Measurements from ENCODE around the gene GHR.

The GHR gene

GRCh38 chr5:42703238-42703637, 280.0 kb downstream of the GHR start:
- no peak overlapping the region for H3K27ac ChIP-seq (replicated peaks; ENCODE audit: low read length)
- no peak overlapping the region for H4K91ac ChIP-seq (ENCODE audit: low read depth, low read length, poor library complexity)
- H2AFZ ChIP-seq (ENCODE audit: low read length): no peak overlapping the region
- no peak for DNase-seq (ENCODE audit: low spot score)
- H2BK5ac ChIP-seq (ENCODE audit: low read length): no peak overlapping the region
- no peak overlapping the region for H3K4me2 ChIP-seq (ENCODE audit: insufficient read depth, low read length, poor library complexity, severe bottlenecking)
- H3K4me1 ChIP-seq (ENCODE audit: control insufficient read depth in 2 of 2, insufficient read depth in 1 of 2, low read depth in 1 of 2, low read length in 2 of 2): no peaks in the 10 kb centered on the region
- no peaks in the 10 kb centered on the region for H3K9me3 ChIP-seq (replicated peaks in 1 of 2; ENCODE audit: control insufficient read depth in 2 of 2, insufficient read depth in 1 of 2, low read depth in 1 of 2, low read length in 2 of 2)
- no peak overlapping the region for H3K9ac ChIP-seq (ENCODE audit: low read depth, low read length, poor library complexity)
- no peak overlapping the region for H2AK5ac ChIP-seq (ENCODE audit: low read depth, low read length)
- no peaks in the 10 kb centered on the region for H3K79me1 ChIP-seq (ENCODE audit: low read depth, low read length)
- H2BK12ac ChIP-seq (ENCODE audit: low read length): no peak overlapping the region
- H2BK120ac ChIP-seq (ENCODE audit: low read depth, low read length): no peak overlapping the region
- H3K27me3 ChIP-seq (ENCODE audit: control insufficient read depth in 3 of 3, insufficient read depth in 3 of 3, low read depth in 1 of 3, low read length in 3 of 3): no peaks in the 10 kb centered on the region
- H2BK15ac ChIP-seq (ENCODE audit: low read length): no peak overlapping the region
- H3K4ac ChIP-seq (ENCODE audit: low read length): no peak overlapping the region
- H3K18ac ChIP-seq (ENCODE audit: low read length): no peak overlapping the region
- no peak overlapping the region for H3K23ac ChIP-seq (ENCODE audit: low read depth, low read length, poor library complexity)
- H3K14ac ChIP-seq (ENCODE audit: low read length): no peak overlapping the region
- H3K36me3 ChIP-seq (replicated peaks in 1 of 2; ENCODE audit: control insufficient read depth in 2 of 2, insufficient read depth in 2 of 2, low read length in 2 of 2): no peaks in the 10 kb centered on the region
- no peak overlapping the region for H4K8ac ChIP-seq (ENCODE audit: low read depth, low read length)
- no CpG with 5 or more reads among the region's 1 CpG for WGBS, 2 donors (ENCODE audit: extremely low coverage in 2 of 2, insufficient read length in 2 of 2, insufficient replicate concordance in 1 of 2)
- no peak overlapping the region for H3K4me3 ChIP-seq (ENCODE audit: low read length in 2 of 2)

DNA sequence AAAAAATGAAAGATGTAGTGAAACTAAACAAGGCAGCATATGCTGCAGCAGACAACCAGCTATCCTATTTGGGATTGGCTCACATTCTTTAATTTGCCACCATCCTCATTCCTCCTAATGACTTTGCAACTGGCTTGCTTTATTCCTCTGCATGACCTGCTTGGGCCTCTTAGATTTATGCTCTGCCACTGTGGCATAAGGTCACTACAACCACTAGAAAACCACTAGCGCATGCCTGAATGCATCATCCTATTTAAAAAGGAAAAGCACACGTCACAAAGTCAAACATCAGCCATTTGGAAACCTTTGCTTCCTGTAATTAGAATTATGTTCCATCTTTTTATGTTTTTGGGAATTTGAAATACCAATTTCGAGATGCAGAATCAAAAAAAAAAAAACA, 292.5 kb downstream of the GHR start:
- Histone ChIP-seq H3K4me1 (ENCODE audit: control insufficient read depth in 2 of 2, insufficient read depth in 1 of 2, low read depth in 1 of 2, low read length in 2 of 2) (no peaks in the 10 kb centered on the region), H4K91ac (ENCODE audit: low read depth, low read length, poor library complexity) (no peak overlapping the region), H2AFZ (ENCODE audit: low read length) (no peak overlapping the region), H3K4me2 (ENCODE audit: insufficient read depth, low read length, poor library complexity, severe bottlenecking) (no peak overlapping the region), H3K18ac (ENCODE audit: low read length) (no peak overlapping the region), H3K36me3 (replicated peaks in 1 of 2; ENCODE audit: control insufficient read depth in 2 of 2, insufficient read depth in 2 of 2, low read length in 2 of 2) (no peaks in the 10 kb centered on the region), H3K27me3 (ENCODE audit: control insufficient read depth in 3 of 3, insufficient read depth in 3 of 3, low read depth in 1 of 3, low read length in 3 of 3) (no peaks in the 10 kb centered on the region), H2AK5ac (ENCODE audit: low read depth, low read length) (no peak overlapping the region), H3K14ac (ENCODE audit: low read length) (no peak overlapping the region), H3K9ac (ENCODE audit: low read depth, low read length, poor library complexity) (no peak overlapping the region), H2BK5ac (ENCODE audit: low read length) (no peak overlapping the region), H3K4me3 (ENCODE audit: low read length in 2 of 2) (no peak overlapping the region), H2BK120ac (ENCODE audit: low read depth, low read length) (no peak overlapping the region), H3K9me3 (replicated peaks in 1 of 2; ENCODE audit: control insufficient read depth in 2 of 2, insufficient read depth in 1 of 2, low read depth in 1 of 2, low read length in 2 of 2) (no peaks in the 10 kb centered on the region), H3K79me1 (ENCODE audit: low read depth, low read length) (no peaks in the 10 kb centered on the region), H3K27ac (replicated peaks; ENCODE audit: low read length) (no peak overlapping the region), H2BK12ac (ENCODE audit: low read length) (no peak overlapping the region), H3K4ac (ENCODE audit: low read length) (no peak overlapping the region), H4K8ac (ENCODE audit: low read depth, low read length) (no peak overlapping the region), H3K23ac (ENCODE audit: low read depth, low read length, poor library complexity) (no peak overlapping the region), H2BK15ac (ENCODE audit: low read length) (no peak overlapping the region)
- WGBS, 2 donors (ENCODE audit: extremely low coverage in 2 of 2, insufficient read length in 2 of 2, insufficient replicate concordance in 1 of 2): no CpG with 5 or more reads among the region's 3 CpGs
- DNase-seq (ENCODE audit: low spot score): no peak

DNA sequence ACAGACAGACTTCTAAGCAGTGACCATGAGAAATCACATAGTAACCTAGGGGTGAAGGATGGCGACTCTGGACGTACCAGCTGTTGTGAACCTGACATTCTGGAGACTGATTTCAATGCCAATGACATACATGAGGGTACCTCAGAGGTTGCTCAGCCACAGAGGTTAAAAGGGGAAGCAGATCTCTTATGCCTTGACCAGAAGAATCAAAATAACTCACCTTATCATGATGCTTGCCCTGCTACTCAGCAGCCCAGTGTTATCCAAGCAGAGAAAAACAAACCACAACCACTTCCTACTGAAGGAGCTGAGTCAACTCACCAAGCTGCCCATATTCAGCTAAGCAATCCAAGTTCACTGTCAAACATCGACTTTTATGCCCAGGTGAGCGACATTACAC, 295.4 kb downstream of the GHR start:
- no peak overlapping the region for H2BK120ac ChIP-seq (ENCODE audit: low read depth, low read length)
- H3K18ac ChIP-seq (ENCODE audit: low read length): no peak overlapping the region
- no peaks in the 10 kb centered on the region for H3K79me1 ChIP-seq (ENCODE audit: low read depth, low read length)
- no peak overlapping the region for H3K4me3 ChIP-seq (ENCODE audit: low read length in 2 of 2)
- no peak overlapping the region for H3K14ac ChIP-seq (ENCODE audit: low read length)
- H3K27ac ChIP-seq (replicated peaks; ENCODE audit: low read length): no peak overlapping the region
- H3K4me1 ChIP-seq (ENCODE audit: control insufficient read depth in 2 of 2, insufficient read depth in 1 of 2, low read depth in 1 of 2, low read length in 2 of 2): no peaks in the 10 kb centered on the region
- H2AFZ ChIP-seq (ENCODE audit: low read length): no peak overlapping the region
- no peak overlapping the region for H3K23ac ChIP-seq (ENCODE audit: low read depth, low read length, poor library complexity)
- no peak overlapping the region for H2BK15ac ChIP-seq (ENCODE audit: low read length)
- no peak for DNase-seq (ENCODE audit: low spot score)
- WGBS, 2 donors (ENCODE audit: extremely low coverage in 2 of 2, insufficient read length in 2 of 2, insufficient replicate concordance in 1 of 2): no CpG with 5 or more reads among the region's 4 CpGs
- no peaks in the 10 kb centered on the region for H3K27me3 ChIP-seq (ENCODE audit: control insufficient read depth in 3 of 3, insufficient read depth in 3 of 3, low read depth in 1 of 3, low read length in 3 of 3)
- H3K4me2 ChIP-seq (ENCODE audit: insufficient read depth, low read length, poor library complexity, severe bottlenecking): no peak overlapping the region
- no peak overlapping the region for H4K91ac ChIP-seq (ENCODE audit: low read depth, low read length, poor library complexity)
- H3K4ac ChIP-seq (ENCODE audit: low read length): no peak overlapping the region
- no peak overlapping the region for H3K9ac ChIP-seq (ENCODE audit: low read depth, low read length, poor library complexity)
- no peak overlapping the region for H2BK12ac ChIP-seq (ENCODE audit: low read length)
- no peaks in the 10 kb centered on the region for H3K9me3 ChIP-seq (replicated peaks in 1 of 2; ENCODE audit: control insufficient read depth in 2 of 2, insufficient read depth in 1 of 2, low read depth in 1 of 2, low read length in 2 of 2)
- no peak overlapping the region for H2AK5ac ChIP-seq (ENCODE audit: low read depth, low read length)
- no peak overlapping the region for H4K8ac ChIP-seq (ENCODE audit: low read depth, low read length)
- no peaks in the 10 kb centered on the region for H3K36me3 ChIP-seq (replicated peaks in 1 of 2; ENCODE audit: control insufficient read depth in 2 of 2, insufficient read depth in 2 of 2, low read length in 2 of 2)
- no peak overlapping the region for H2BK5ac ChIP-seq (ENCODE audit: low read length)

DNA sequence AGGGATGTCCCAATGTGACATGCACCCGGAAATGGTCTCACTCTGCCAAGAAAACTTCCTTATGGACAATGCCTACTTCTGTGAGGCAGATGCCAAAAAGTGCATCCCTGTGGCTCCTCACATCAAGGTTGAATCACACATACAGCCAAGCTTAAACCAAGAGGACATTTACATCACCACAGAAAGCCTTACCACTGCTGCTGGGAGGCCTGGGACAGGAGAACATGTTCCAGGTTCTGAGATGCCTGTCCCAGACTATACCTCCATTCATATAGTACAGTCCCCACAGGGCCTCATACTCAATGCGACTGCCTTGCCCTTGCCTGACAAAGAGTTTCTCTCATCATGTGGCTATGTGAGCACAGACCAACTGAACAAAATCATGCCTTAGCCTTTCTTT, 295.8 kb downstream of the GHR start:
- Histone ChIP-seq H3K9ac (ENCODE audit: low read depth, low read length, poor library complexity) (no peak overlapping the region), H2BK12ac (ENCODE audit: low read length) (no peak overlapping the region), H4K91ac (ENCODE audit: low read depth, low read length, poor library complexity) (no peak overlapping the region), H3K23ac (ENCODE audit: low read depth, low read length, poor library complexity) (no peak overlapping the region), H2AFZ (ENCODE audit: low read length) (no peak overlapping the region), H3K4ac (ENCODE audit: low read length) (no peak overlapping the region), H3K4me1 (ENCODE audit: control insufficient read depth in 2 of 2, insufficient read depth in 1 of 2, low read depth in 1 of 2, low read length in 2 of 2) (no peaks in the 10 kb centered on the region), H3K79me1 (ENCODE audit: low read depth, low read length) (no peaks in the 10 kb centered on the region), H3K18ac (ENCODE audit: low read length) (no peak overlapping the region), H3K14ac (ENCODE audit: low read length) (no peak overlapping the region), H2AK5ac (ENCODE audit: low read depth, low read length) (no peak overlapping the region), H3K27ac (replicated peaks; ENCODE audit: low read length) (no peak overlapping the region), H4K8ac (ENCODE audit: low read depth, low read length) (no peak overlapping the region), H2BK120ac (ENCODE audit: low read depth, low read length) (no peak overlapping the region), H2BK15ac (ENCODE audit: low read length) (no peak overlapping the region), H3K4me2 (ENCODE audit: insufficient read depth, low read length, poor library complexity, severe bottlenecking) (no peak overlapping the region), H3K4me3 (ENCODE audit: low read length in 2 of 2) (no peak overlapping the region), H3K27me3 (ENCODE audit: control insufficient read depth in 3 of 3, insufficient read depth in 3 of 3, low read depth in 1 of 3, low read length in 3 of 3) (no peaks in the 10 kb centered on the region), H3K36me3 (replicated peaks in 1 of 2; ENCODE audit: control insufficient read depth in 2 of 2, insufficient read depth in 2 of 2, low read length in 2 of 2) (no peaks in the 10 kb centered on the region), H2BK5ac (ENCODE audit: low read length) (no peak overlapping the region), H3K9me3 (replicated peaks in 1 of 2; ENCODE audit: control insufficient read depth in 2 of 2, insufficient read depth in 1 of 2, low read depth in 1 of 2, low read length in 2 of 2) (no peaks in the 10 kb centered on the region)
- no CpG with 5 or more reads among the region's 2 CpGs for whole genome bisulfite sequencing, 2 donors (ENCODE audit: extremely low coverage in 2 of 2, insufficient read length in 2 of 2, insufficient replicate concordance in 1 of 2)
- no peak for DNase-seq (ENCODE audit: low spot score)
